Mesenchymal stem cell (in vitro differentiated cells and primary cell): ENCODE measurements around the gene NPY2R.

Experiments used
- DNase-seq: peaks from one replicate; pipeline ENCODE4 v3.0.0-alpha.2; 2013
- H2AFZ ChIP-seq: one replicate; pipeline ENCODE4 v1.6.1; 2013; ENCODE audit warnings: low read depth, mild to moderate bottlenecking, control low read depth, inconsistent platforms, low read length, moderate library complexity
- H2AK5ac ChIP-seq: 2 replicates; pipeline ENCODE4 v1.6.1; 2013; ENCODE audit warnings: low read length, moderate library complexity, mild to moderate bottlenecking, inconsistent platforms; ENCODE audit not compliant: severe bottlenecking
- H2BK120ac ChIP-seq: one replicate; pipeline ENCODE4 v1.6.1; 2013; ENCODE audit warnings: low read depth, mild to moderate bottlenecking, inconsistent platforms, low read length, moderate library complexity
- H2BK12ac ChIP-seq, 2 experiments: one replicate each; pipeline ENCODE4 v1.6.1; 2013; ENCODE audit warnings: inconsistent platforms in 2 of 2, low read length in 2 of 2, mild to moderate bottlenecking in 2 of 2, moderate library complexity in 2 of 2, control low read depth in 1 of 2
- H2BK15ac ChIP-seq: one replicate; pipeline ENCODE4 v1.6.1; 2013; ENCODE audit warnings: mild to moderate bottlenecking, low read depth, inconsistent platforms; ENCODE audit not compliant: poor library complexity, severe bottlenecking
- H2BK5ac ChIP-seq: 2 replicates; pipeline ENCODE4 v1.6.1; 2013; ENCODE audit warnings: low read depth, mild to moderate bottlenecking, low read length, control low read depth, inconsistent platforms; ENCODE audit not compliant: poor library complexity, severe bottlenecking
- H3K14ac ChIP-seq, 2 experiments: one replicate each; pipeline ENCODE4 v1.6.1; 2013; ENCODE audit warnings: inconsistent platforms in 2 of 2, low read length in 2 of 2, control low read depth in 1 of 2, mild to moderate bottlenecking in 1 of 2, moderate library complexity in 1 of 2
- H3K18ac ChIP-seq, 2 experiments: one replicate each; pipeline ENCODE4 v1.6.1; 2013; ENCODE audit warnings: inconsistent platforms in 2 of 2, low read length in 2 of 2, control low read depth in 1 of 2, low read depth in 1 of 2, mild to moderate bottlenecking in 1 of 2
- H3K23ac ChIP-seq, 2 experiments: one replicate each; pipeline ENCODE4 v1.6.1; 2013; ENCODE audit warnings: inconsistent platforms in 2 of 2, low read length in 2 of 2, mild to moderate bottlenecking in 2 of 2, moderate library complexity in 2 of 2, control low read depth in 1 of 2
- H3K27ac ChIP-seq: 2 replicates; pipeline ENCODE4 v1.5.1; 2013; ENCODE audit warnings: mild to moderate bottlenecking, moderate library complexity, low read length, control low read depth, inconsistent platforms; ENCODE audit not compliant: poor library complexity, severe bottlenecking
- H3K27me3 ChIP-seq, 2 experiments: 2 replicates each; pipeline versions ENCODE4 v1.6.1 to v1.7.0; 2013; ENCODE audit warnings: low read length in 2 of 2, mild to moderate bottlenecking in 2 of 2, moderate library complexity in 2 of 2, control low read depth in 1 of 2, inconsistent platforms in 1 of 2; ENCODE audit not compliant: control insufficient read depth in 1 of 2, insufficient read depth in 1 of 2
- H3K36me3 ChIP-seq, 2 experiments: 2 replicates each; pipeline versions ENCODE4 v1.6.1 to v1.7.0; 2013; ENCODE audit warnings: low read length in 2 of 2, control low read depth in 1 of 2, inconsistent platforms in 1 of 2, low read depth in 1 of 2, mild to moderate bottlenecking in 1 of 2; ENCODE audit not compliant: insufficient read depth in 2 of 2, control insufficient read depth in 1 of 2
- H3K4ac ChIP-seq, 2 experiments: one replicate each; pipeline ENCODE4 v1.6.1; 2013; ENCODE audit warnings: inconsistent platforms in 2 of 2, low read length in 2 of 2, mild to moderate bottlenecking in 2 of 2, moderate library complexity in 2 of 2, control low read depth in 1 of 2, low read depth in 1 of 2
- H3K4me1 ChIP-seq: 2 replicates; pipeline ENCODE4 v1.6.1; 2013; ENCODE audit warnings: low read depth, low read length, control low read depth; ENCODE audit not compliant: control insufficient read depth, insufficient read depth
- H3K4me2 ChIP-seq: 2 replicates; pipeline ENCODE4 v1.6.1; 2013; ENCODE audit warnings: low read length, mild to moderate bottlenecking, inconsistent platforms; ENCODE audit not compliant: poor library complexity, severe bottlenecking
- H3K4me3 ChIP-seq, 2 experiments: 2 replicates each; pipeline versions ENCODE4 v1.5.1 to v1.7.0; 2013; ENCODE audit warnings: low read length in 2 of 2, mild to moderate bottlenecking in 2 of 2, control low read depth in 1 of 2, low read depth in 1 of 2; ENCODE audit not compliant: insufficient read depth in 1 of 2
- H3K79me1 ChIP-seq: replicated peaks from 2 replicates; pipeline ENCODE4 v1.6.1; 2013; ENCODE audit warnings: mild to moderate bottlenecking, control low read depth, low read length, inconsistent platforms; ENCODE audit not compliant: poor library complexity, severe bottlenecking
- H3K9ac ChIP-seq: 2 replicates; pipeline ENCODE4 v1.7.0; 2013; ENCODE audit warnings: mild to moderate bottlenecking, low read length, moderate library complexity
- H3K9me3 ChIP-seq: 2 replicates; pipeline ENCODE4 v1.7.0; 2013; ENCODE audit warnings: mild to moderate bottlenecking, low read length; ENCODE audit not compliant: control insufficient read depth
- H4K8ac ChIP-seq: one replicate; pipeline ENCODE4 v1.6.1; 2013; ENCODE audit warnings: inconsistent platforms, mild to moderate bottlenecking, low read length, moderate library complexity
- H4K91ac ChIP-seq: one replicate; pipeline ENCODE4 v1.6.1; 2013; ENCODE audit warnings: mild to moderate bottlenecking, low read length, inconsistent platforms
- WGBS: methylation state at CpG from one replicate; pipeline ENCODE4 v1.1.7; 2013; ENCODE audit warnings: mixed read lengths; 5-methylcytosine and 5-hydroxymethylcytosine counted together

NPY2R gene

GRCh38 chr4:155263480-155263879 lies 55.0 kb downstream of the NPY2R start:
- Histone ChIP-seq H4K8ac (no peak overlapping the region), H3K4me3 (no peak overlapping the region), H2BK5ac (no peak overlapping the region), H2AFZ (no peak overlapping the region), H2BK12ac (no peak overlapping the region), H3K4me2 (no peak overlapping the region), H3K23ac (no peak overlapping the region), H3K36me3 (no peaks in the 10 kb centered on the region), H3K27me3 (no peaks in the 10 kb centered on the region), H2BK15ac (no peak overlapping the region), H3K4ac (no peak overlapping the region), H3K9ac (no peak overlapping the region), H3K14ac (no peak overlapping the region), H2AK5ac (no peak overlapping the region), H3K79me1 (no peaks in the 10 kb centered on the region), H3K18ac (no peak overlapping the region), H3K9me3 (no peaks in the 10 kb centered on the region), H4K91ac (no peak overlapping the region), H2BK120ac (no peak overlapping the region), H3K4me1 (no peaks in the 10 kb centered on the region), H3K27ac (no peak overlapping the region)
- DNase-seq, result no peak
- no CpG with 5 or more reads among the region's 1 CpG for WGBS

- no peak overlapping the region for H3K18ac ChIP-seq
- no peak overlapping the region for H2BK5ac ChIP-seq
- no peak for DNase-seq
Measured at GRCh38 chr4:155265113-155265512, 56.7 kb downstream of the NPY2R start.

More at GRCh38 chr4:155265113-155265512, 56.7 kb downstream of the NPY2R start:
- no peak overlapping the region for H4K8ac ChIP-seq
- H2AFZ ChIP-seq, result no peak overlapping the region
- no peak overlapping the region for H2BK12ac ChIP-seq
- no peak overlapping the region for H3K23ac ChIP-seq
- H3K9me3 ChIP-seq, result no peaks in the 10 kb centered on the region
- H3K27me3 ChIP-seq, result no peaks in the 10 kb centered on the region
- H3K4ac ChIP-seq, result no peak overlapping the region
- no peak overlapping the region for H3K9ac ChIP-seq
- H3K79me1 ChIP-seq, result no peaks in the 10 kb centered on the region
- no peak overlapping the region for H3K4me2 ChIP-seq
- H2AK5ac ChIP-seq, result no peak overlapping the region
- no peak overlapping the region for H3K14ac ChIP-seq
- 83% methylated on average over 1 of the region's 2 CpGs for WGBS
- no peak overlapping the region for H2BK120ac ChIP-seq
- H3K27ac ChIP-seq, result no peak overlapping the region
- no peaks in the 10 kb centered on the region for H3K4me1 ChIP-seq
- no peaks in the 10 kb centered on the region for H3K36me3 ChIP-seq
- no peak overlapping the region for H3K4me3 ChIP-seq
- H4K91ac ChIP-seq, result no peak overlapping the region
- H2BK15ac ChIP-seq, result no peak overlapping the region
